Activated naive CD4-positive, alpha-beta T cell treated with anti-CD3 and anti-CD28 coated beads, Interleukin-2, amount 50 U/mL, for 72 hours (primary cell): Measurements from ENCODE around the gene DAZ1. TPM values are rescaled to one million over a fixed set of nuclear protein-coding genes. Genes with fewer than 3 reads are reported as not detected.
"Not testable (repeated sequence)": the region's sequence is repeated elsewhere in the genome, so short reads cannot be mapped to it uniquely, and the experiment has no call there.

Experiments
- ATAC-seq, 2 donors: fragments of 150-1000 bp; cut with Tn5 transposase; 2 replicates each; pipeline ENCODE4 v1.10.0; 2021; ENCODE audit warnings: mild to moderate bottlenecking in 2 of 2, moderate library complexity in 2 of 2
- DNase-seq, 2 donors: peaks; one replicate each; pipeline ENCODE4 v3.0.0; 2021 to 2022; ENCODE audit warnings: low spot score in 2 of 2
- H3K27ac Mint-ChIP-seq, 2 donors: one replicate each; pipeline ENCODE4 v1.8.0; 2022; ENCODE audit warnings: mild to moderate bottlenecking in 2 of 2, mixed read lengths in 2 of 2
- H3K36me3 Mint-ChIP-seq, 2 donors: one replicate each; pipeline ENCODE4 v1.8.0; 2022; ENCODE audit warnings: mixed read lengths in 2 of 2
- H3K9me3 Mint-ChIP-seq, 2 donors: one replicate each; pipeline ENCODE4 v1.8.0; 2022; ENCODE audit warnings: mixed read lengths in 2 of 2
- total RNA-seq, 2 donors: library from RNA; stranded (reverse); gene quantifications; one replicate each; pipeline ENCODE4 v1.2.3, GENCODE V29; 2022

Gene DAZ1, protein sequence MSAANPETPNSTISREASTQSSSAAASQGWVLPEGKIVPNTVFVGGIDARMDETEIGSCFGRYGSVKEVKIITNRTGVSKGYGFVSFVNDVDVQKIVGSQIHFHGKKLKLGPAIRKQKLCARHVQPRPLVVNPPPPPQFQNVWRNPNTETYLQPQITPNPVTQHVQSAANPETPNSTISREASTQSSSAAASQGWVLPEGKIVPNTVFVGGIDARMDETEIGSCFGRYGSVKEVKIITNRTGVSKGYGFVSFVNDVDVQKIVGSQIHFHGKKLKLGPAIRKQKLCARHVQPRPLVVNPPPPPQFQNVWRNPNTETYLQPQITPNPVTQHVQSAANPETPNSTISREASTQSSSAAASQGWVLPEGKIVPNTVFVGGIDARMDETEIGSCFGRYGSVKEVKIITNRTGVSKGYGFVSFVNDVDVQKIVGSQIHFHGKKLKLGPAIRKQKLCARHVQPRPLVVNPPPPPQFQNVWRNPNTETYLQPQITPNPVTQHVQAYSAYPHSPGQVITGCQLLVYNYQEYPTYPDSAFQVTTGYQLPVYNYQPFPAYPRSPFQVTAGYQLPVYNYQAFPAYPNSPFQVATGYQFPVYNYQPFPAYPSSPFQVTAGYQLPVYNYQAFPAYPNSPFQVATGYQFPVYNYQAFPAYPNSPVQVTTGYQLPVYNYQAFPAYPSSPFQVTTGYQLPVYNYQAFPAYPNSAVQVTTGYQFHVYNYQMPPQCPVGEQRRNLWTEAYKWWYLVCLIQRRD
- not detected for total RNA-seq

DNA sequence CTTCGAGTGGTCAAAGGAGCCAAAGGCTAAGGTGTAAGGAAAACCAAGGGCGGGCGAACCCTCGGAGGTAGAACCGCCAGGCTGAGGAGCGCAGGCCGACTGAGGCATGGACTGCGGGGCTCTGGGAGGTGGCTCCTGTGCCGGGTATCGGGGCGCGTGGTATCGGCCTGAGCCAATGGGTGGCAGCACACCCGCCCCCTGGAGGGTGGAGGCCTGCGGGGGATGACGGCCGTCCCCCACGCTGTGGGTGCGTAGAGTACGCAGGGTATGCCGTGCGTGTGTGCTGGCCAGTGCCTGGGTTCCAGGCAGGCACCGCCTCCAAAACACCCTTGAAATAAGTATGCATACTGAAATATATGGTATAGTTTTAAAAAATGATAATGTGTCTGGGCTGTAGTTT, at the start of gene DAZ1:
DAZ1 (minus strand) TSS at position 101 of the 400 bp plus-strand sequence. CDS start 208 bp downstream, outside the sequence.
- not testable (repeated sequence) for H3K36me3 Mint-ChIP-seq, ATAC-seq, DNase-seq, H3K27ac Mint-ChIP-seq, H3K9me3 Mint-ChIP-seq

DNA sequence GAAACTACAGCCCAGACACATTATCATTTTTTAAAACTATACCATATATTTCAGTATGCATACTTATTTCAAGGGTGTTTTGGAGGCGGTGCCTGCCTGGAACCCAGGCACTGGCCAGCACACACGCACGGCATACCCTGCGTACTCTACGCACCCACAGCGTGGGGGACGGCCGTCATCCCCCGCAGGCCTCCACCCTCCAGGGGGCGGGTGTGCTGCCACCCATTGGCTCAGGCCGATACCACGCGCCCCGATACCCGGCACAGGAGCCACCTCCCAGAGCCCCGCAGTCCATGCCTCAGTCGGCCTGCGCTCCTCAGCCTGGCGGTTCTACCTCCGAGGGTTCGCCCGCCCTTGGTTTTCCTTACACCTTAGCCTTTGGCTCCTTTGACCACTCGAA, 20.4 kb upstream of the DAZ1 start, which contains the start of gene DAZ2:
DAZ2 (plus strand) TSS at position 301 of the 400 bp plus-strand sequence. CDS start 208 bp downstream, outside the sequence.
- not testable (repeated sequence) for H3K36me3 Mint-ChIP-seq, H3K27ac Mint-ChIP-seq, H3K9me3 Mint-ChIP-seq, DNase-seq, ATAC-seq

DNA sequence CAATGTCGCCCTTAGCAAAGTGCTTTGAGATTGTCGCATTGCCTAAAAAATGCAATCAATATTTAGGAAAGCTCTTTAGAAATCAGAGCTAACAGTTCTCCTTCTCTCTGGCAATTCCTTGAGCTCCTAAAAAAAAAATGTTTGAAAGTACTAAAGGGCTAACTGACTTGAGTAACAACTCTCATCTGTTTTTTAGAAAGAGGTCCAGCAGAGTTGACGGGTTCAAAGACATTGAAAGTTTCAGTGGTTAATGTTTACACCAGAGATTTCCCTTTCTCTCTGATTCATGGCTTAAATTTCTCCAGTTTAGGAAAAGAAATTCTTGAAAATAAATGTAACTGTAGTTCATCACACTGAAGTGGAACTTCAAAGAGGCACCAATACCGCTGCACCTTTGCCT, 11.9 kb upstream of the DAZ1 start:
- not testable (repeated sequence) for H3K9me3 Mint-ChIP-seq, DNase-seq, ATAC-seq, H3K36me3 Mint-ChIP-seq, H3K27ac Mint-ChIP-seq

DNA sequence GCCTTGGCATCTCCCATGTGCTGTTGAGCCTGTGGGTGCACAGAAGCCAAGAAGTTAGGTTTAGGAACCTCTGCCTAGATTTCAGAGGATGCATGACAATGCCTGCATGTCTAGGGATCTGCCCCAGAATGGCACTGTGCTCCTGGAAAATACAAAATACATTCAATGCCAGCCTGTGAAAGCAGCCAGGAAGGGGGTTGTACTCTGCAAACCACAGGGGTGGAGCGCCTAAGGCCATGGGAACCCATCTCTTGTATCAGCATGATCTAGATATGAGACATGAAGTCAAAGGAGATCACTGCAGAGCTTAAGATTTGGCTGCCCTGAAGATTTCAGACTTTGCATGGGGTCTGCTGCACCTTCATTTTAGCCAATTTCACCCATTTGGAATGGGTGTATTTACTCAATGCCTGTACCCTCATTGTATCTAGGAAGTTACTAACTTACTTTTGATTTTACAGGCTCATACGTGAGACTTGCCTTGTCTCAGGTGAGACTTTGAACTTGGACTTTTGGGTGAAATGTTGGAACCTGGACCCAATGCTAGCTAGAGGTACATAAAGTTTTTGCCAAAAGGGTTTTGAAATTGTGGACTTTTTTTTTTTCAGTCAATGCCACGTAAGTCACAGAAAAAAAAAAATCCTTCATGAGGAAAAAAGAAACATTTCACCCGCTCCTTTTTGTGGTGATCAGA, 11.1 kb upstream of the DAZ1 start:
- H3K9me3 Mint-ChIP-seq, H3K27ac Mint-ChIP-seq, ATAC-seq, H3K36me3 Mint-ChIP-seq, DNase-seq: not testable (repeated sequence)

DNA sequence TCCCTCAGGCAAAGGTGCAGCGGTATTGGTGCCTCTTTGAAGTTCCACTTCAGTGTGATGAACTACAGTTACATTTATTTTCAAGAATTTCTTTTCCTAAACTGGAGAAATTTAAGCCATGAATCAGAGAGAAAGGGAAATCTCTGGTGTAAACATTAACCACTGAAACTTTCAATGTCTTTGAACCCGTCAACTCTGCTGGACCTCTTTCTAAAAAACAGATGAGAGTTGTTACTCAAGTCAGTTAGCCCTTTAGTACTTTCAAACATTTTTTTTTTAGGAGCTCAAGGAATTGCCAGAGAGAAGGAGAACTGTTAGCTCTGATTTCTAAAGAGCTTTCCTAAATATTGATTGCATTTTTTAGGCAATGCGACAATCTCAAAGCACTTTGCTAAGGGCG, 8.6 kb upstream of the DAZ1 start:
- H3K36me3 Mint-ChIP-seq, ATAC-seq, H3K27ac Mint-ChIP-seq, DNase-seq, H3K9me3 Mint-ChIP-seq: not testable (repeated sequence)

Other genes starting within 250 kb of the DAZ1 start
- not detected for gene BPY2, start 214.7 kb downstream of the DAZ1 start, total RNA-seq
- not detected for gene DAZ2, start 20.5 kb upstream of the DAZ1 start, total RNA-seq